DMS 273 (cell line): Measurements from ENCODE around the gene TPST2.

Source experiments
- DNase-seq: peaks from one replicate; lab custom pipeline; 2025; ENCODE audit not compliant: unreplicated experiment; lab: John Stamatoyannopoulos, UW

TPST2 gene

GRCh38 chr22:26503758-26504157 is 86.2 kb downstream of the TPST2 start:
- DNase-seq, result no peak

GRCh38 chr22:26502688-26503561 is 87.0 kb downstream of the TPST2 start:
- peak; percentile 43 for DNase-seq

GRCh38 chr22:26501996-26502395 is 87.9 kb downstream of the TPST2 start:
- no peak for DNase-seq

GRCh38 chr22:26499188-26499703 is 90.7 kb downstream of the TPST2 start:
- DNase-seq, result no peak

GRCh38 chr22:26496456-26496855 is 93.5 kb downstream of the TPST2 start:
- DNase-seq, result no peak

GRCh38 chr22:26494506-26494905 is 95.4 kb downstream of the TPST2 start:
- DNase-seq, result no peak

GRCh38 chr22:26492220-26492619 is 97.7 kb downstream of the TPST2 start:
- no peak for DNase-seq

- no peak for DNase-seq
These were observed 100.4 kb downstream of the TPST2 start for GRCh38 chr22:26489447-26490036.

- DNase-seq, result no peak
These were observed 101.9 kb downstream of the TPST2 start for GRCh38 chr22:26487996-26488395.

GRCh38 chr22:26486394-26486793 is 103.5 kb downstream of the TPST2 start:
- no peak for DNase-seq

GRCh38 chr22:26485806-26486390 is 104.0 kb downstream of the TPST2 start:
- DNase-seq, result no peak

GRCh38 chr22:26485013-26485412 is 104.9 kb downstream of the TPST2 start:
- DNase-seq, result no peak

- peak; percentile 48 for DNase-seq
These were observed 105.6 kb downstream of the TPST2 start for GRCh38 chr22:26484360-26484706.

- peak; percentile 95 for DNase-seq
These were observed 106.2 kb downstream of the TPST2 start, which contains the start of the genes HPS4 and SRRD for GRCh38 chr22:26483439-26484359. Gene HPS4 (minus strand): TSS chr22:26483783. CDS start chr22:26481762, 2,021 bp downstream. Gene SRRD (plus strand): TSS chr22:26483877. CDS start chr22:26483891, 14 bp downstream.

GRCh38 chr22:26483043-26483438 is 106.9 kb downstream of the TPST2 start:
- DNase-seq, result no peak

GRCh38 chr22:26482161-26482560 is 107.8 kb downstream of the TPST2 start:
- no peak for DNase-seq

- no peak for DNase-seq
These were observed 108.2 kb downstream of the TPST2 start for GRCh38 chr22:26481694-26482093.

- no peak for DNase-seq
These were observed 108.7 kb downstream of the TPST2 start for GRCh38 chr22:26481112-26481693.

- DNase-seq, result no peak
These were observed 109.4 kb downstream of the TPST2 start for GRCh38 chr22:26480611-26480932.

GRCh38 chr22:26479792-26480610 is 109.9 kb downstream of the TPST2 start:
- peak; percentile 54 for DNase-seq
